Epithelial cell of proximal tubule (primary cell): ENCODE measurements around the gene TNIK. TPM values are rescaled to one million over a fixed set of nuclear protein-coding genes. Genes with fewer than 3 reads are reported as not detected.

ENCODE experiments used
- DNase-seq: peaks from one replicate; pipeline ENCODE4 v3.0.0-alpha.2; 2011; ENCODE audit warnings: low read depth
- H3K4me3 ChIP-seq: 2 replicates; pipeline ENCODE4 v1.5.1; 2011; ENCODE audit warnings: low read depth, mild to moderate bottlenecking, low read length
- CTCF ChIP-seq: conservative IDR thresholded peaks from 2 replicates; pipeline ENCODE4 v1.5.1; 2012; ENCODE audit warnings: low read depth, mild to moderate bottlenecking, low read length
- total RNA-seq: library from RNA; depleted of rRNA; stranded (reverse); fragments of >200 nt; gene quantifications from 2 replicates; pipeline ENCODE4 v1.2.3, GENCODE V29; 2015

The TNIK gene
- total RNA-seq, 1 donor from 2014 or later = 11.8 TPM

GRCh38 chr3:171472552-171472951, 12.3 kb upstream of the TNIK start:
- no peak for DNase-seq
- TF ChIP-seq CTCF = no peak
- no peak overlapping the region for H3K4me3 ChIP-seq

GRCh38 chr3:171470714-171471227, 10.6 kb upstream of the TNIK start:
- no peak for TF ChIP-seq CTCF
- no peak for DNase-seq
- no peak overlapping the region for H3K4me3 ChIP-seq

GRCh38 chr3:171469376-171469775, 9.2 kb upstream of the TNIK start:
- no peak for DNase-seq
- no peak for TF ChIP-seq CTCF
- no peak overlapping the region for H3K4me3 ChIP-seq

GRCh38 chr3:171468296-171468906, 8.2 kb upstream of the TNIK start:
- H3K4me3 ChIP-seq = no peak overlapping the region
- DNase-seq = no peak
- TF ChIP-seq CTCF = no peak

- no peak for DNase-seq
- TF ChIP-seq CTCF = no peak
- no peak overlapping the region for H3K4me3 ChIP-seq
Observed at GRCh38 chr3:171465763-171466162, 5.6 kb upstream of the TNIK start.

- no peak for TF ChIP-seq CTCF
- DNase-seq = no peak
- H3K4me3 ChIP-seq = no peak overlapping the region
Observed at GRCh38 chr3:171464462-171464861, 4.3 kb upstream of the TNIK start.

- TF ChIP-seq CTCF = no peak
- H3K4me3 ChIP-seq = no peak overlapping the region
- DNase-seq = no peak
Observed at GRCh38 chr3:171462224-171462623, 2.0 kb upstream of the TNIK start.
